ENCODE data around the gene CNIH3. TPM values are rescaled to one million over a fixed set of nuclear protein-coding genes. Genes with fewer than 3 reads are reported as not detected.

The CNIH3 gene
- total and polyA plus RNA-seq, 2 donors (not counting 1 experiment from before 2014, with no cell fraction given): 3.7 to 28.1 TPM

GRCh38 chr1:224727351-224728289 is 111.5 kb downstream of the CNIH3 start:
- no peaks in the 10 kb centered on the region for H3K27me3 ChIP-seq (ENCODE audit: control insufficient read depth, insufficient read depth, low read length)
- H3K36me3 ChIP-seq (ENCODE audit: control insufficient read depth, insufficient read depth, low read length): no peaks in the 10 kb centered on the region
- H3K9me3 ChIP-seq (ENCODE audit: control insufficient read depth, insufficient read depth, low read depth, low read length): no peaks in the 10 kb centered on the region
- no peaks in the 10 kb centered on the region for H3K79me2 ChIP-seq (ENCODE audit: control insufficient read depth, insufficient read depth, low read length)
- no peak overlapping the region for H3K4me3 ChIP-seq (replicated peaks in 1 of 4; ENCODE audit: control extremely low read depth in 1 of 4, insufficient read depth in 1 of 4, low read depth in 3 of 4, low read length in 4 of 4)
- H2AFZ ChIP-seq (ENCODE audit: low read length): no peak overlapping the region
- no peak overlapping the region for H3K9ac ChIP-seq (ENCODE audit: insufficient read depth, low read length)
- no peak for TF ChIP-seq CTCF (conservative IDR thresholded peaks at IDR 0.05 in 1 of 2, IDR thresholded peaks at IDR 0.05 in 1 of 2; ENCODE audit: low read depth in 1 of 2, low read length in 2 of 2)
- TF ChIP-seq EZH2 (IDR thresholded peaks at IDR 0.05; ENCODE audit: low read length, missing control alignments): no peak
- peak in 1 of 2 donors; percentile 80 for DNase-seq (ENCODE audit: low read depth in 2 of 2)
- H4K20me1 ChIP-seq (ENCODE audit: control insufficient read depth, extremely low read depth, insufficient read depth, low read length): no peaks in the 10 kb centered on the region
- peak overlapping the region; percentile 58 for H3K27ac ChIP-seq (ENCODE audit: insufficient read depth, low read length)
- peaks cover 12% of the 10 kb centered on the region for H3K4me1 ChIP-seq (ENCODE audit: control insufficient read depth, extremely low read depth, insufficient read depth, low read length)
- no peak overlapping the region for H3K4me2 ChIP-seq (ENCODE audit: extremely low read depth, insufficient read depth, low read length)

- H3K79me2 ChIP-seq (ENCODE audit: control insufficient read depth, insufficient read depth, low read length): no peaks in the 10 kb centered on the region
- H4K20me1 ChIP-seq (ENCODE audit: control insufficient read depth, extremely low read depth, insufficient read depth, low read length): no peaks in the 10 kb centered on the region
- peaks cover 14% of the 10 kb centered on the region for H3K4me1 ChIP-seq (ENCODE audit: control insufficient read depth, extremely low read depth, insufficient read depth, low read length)
- H2AFZ ChIP-seq (ENCODE audit: low read length): no peak overlapping the region
- H3K4me2 ChIP-seq (ENCODE audit: extremely low read depth, insufficient read depth, low read length): no peak overlapping the region
- no peak for TF ChIP-seq CTCF (conservative IDR thresholded peaks at IDR 0.05 in 1 of 2, IDR thresholded peaks at IDR 0.05 in 1 of 2; ENCODE audit: low read depth in 1 of 2, low read length in 2 of 2)
- no peak for TF ChIP-seq EZH2 (IDR thresholded peaks at IDR 0.05; ENCODE audit: low read length, missing control alignments)
- no peaks in the 10 kb centered on the region for H3K36me3 ChIP-seq (ENCODE audit: control insufficient read depth, insufficient read depth, low read length)
- no peaks in the 10 kb centered on the region for H3K9me3 ChIP-seq (ENCODE audit: control insufficient read depth, insufficient read depth, low read depth, low read length)
- no peak overlapping the region for H3K27ac ChIP-seq (ENCODE audit: insufficient read depth, low read length)
- H3K9ac ChIP-seq (ENCODE audit: insufficient read depth, low read length): no peak overlapping the region
- no peak overlapping the region for H3K4me3 ChIP-seq (replicated peaks in 1 of 4; ENCODE audit: control extremely low read depth in 1 of 4, insufficient read depth in 1 of 4, low read depth in 3 of 4, low read length in 4 of 4)
- H3K27me3 ChIP-seq (ENCODE audit: control insufficient read depth, insufficient read depth, low read length): no peaks in the 10 kb centered on the region
- DNase-seq (ENCODE audit: low read depth in 2 of 2): peak in 1 of 2 donors; percentile 58
Measured at GRCh38 chr1:224730540-224730939, 114.4 kb downstream of the CNIH3 start.

- Histone ChIP-seq H2AFZ (ENCODE audit: low read length) (no peak overlapping the region), H3K27ac (ENCODE audit: insufficient read depth, low read length) (no peak overlapping the region), H3K36me3 (ENCODE audit: control insufficient read depth, insufficient read depth, low read length) (no peaks in the 10 kb centered on the region), H3K27me3 (ENCODE audit: control insufficient read depth, insufficient read depth, low read length) (no peaks in the 10 kb centered on the region), H3K4me2 (ENCODE audit: extremely low read depth, insufficient read depth, low read length) (no peak overlapping the region), H3K9ac (ENCODE audit: insufficient read depth, low read length) (no peak overlapping the region), H3K9me3 (ENCODE audit: control insufficient read depth, insufficient read depth, low read depth, low read length) (no peaks in the 10 kb centered on the region), H3K79me2 (ENCODE audit: control insufficient read depth, insufficient read depth, low read length) (no peaks in the 10 kb centered on the region), H3K4me1 (ENCODE audit: control insufficient read depth, extremely low read depth, insufficient read depth, low read length) (peaks cover 14% of the 10 kb centered on the region), H3K4me3 (replicated peaks in 1 of 4; ENCODE audit: control extremely low read depth in 1 of 4, insufficient read depth in 1 of 4, low read depth in 3 of 4, low read length in 4 of 4) (no peak overlapping the region), H4K20me1 (ENCODE audit: control insufficient read depth, extremely low read depth, insufficient read depth, low read length) (no peaks in the 10 kb centered on the region)
- TF ChIP-seq CTCF (conservative IDR thresholded peaks at IDR 0.05 in 1 of 2, IDR thresholded peaks at IDR 0.05 in 1 of 2; ENCODE audit: low read depth in 1 of 2, low read length in 2 of 2) (no peak), EZH2 (IDR thresholded peaks at IDR 0.05; ENCODE audit: low read length, missing control alignments) (no peak)
- DNase-seq (ENCODE audit: low read depth in 2 of 2): peak in 1 of 2 donors; percentile 91
Measured at GRCh38 chr1:224730965-224731364, 114.8 kb downstream of the CNIH3 start.

Measured in fibroblast of lung (primary cell).